GM23338 (cell line): ENCODE results near the gene EIF3L.

ENCODE experiments used
- CREB1 ChIP-seq: fragments of 250-450 bp; sonication (Bioruptor Pico); IDR thresholded peaks from 2 replicates; pipeline ENCODE4 v1.5.0; 2020; ENCODE audit warnings: low read depth, mild to moderate bottlenecking, moderate library complexity
- EZH2 ChIP-seq: fragments of 200-600 bp; sonication (generic); IDR thresholded peaks from one replicate; pipeline ENCODE4 v1.8.0; 2017; ENCODE audit warnings: antibody characterized with exemption, mild to moderate bottlenecking, low read depth; ENCODE audit not compliant: unreplicated experiment
- EZH2phosphoT487 ChIP-seq: fragments of 200-600 bp; sonication (generic); IDR thresholded peaks from one replicate; pipeline ENCODE4 v1.8.1; 2018; ENCODE audit warnings: antibody characterized with exemption; ENCODE audit not compliant: unreplicated experiment
- JUNB ChIP-seq: IDR thresholded peaks from one replicate; pipeline ENCODE4 v1.6.1; 2016; ENCODE audit warnings: antibody characterized with exemption; ENCODE audit not compliant: unreplicated experiment
- NANOG ChIP-seq: IDR thresholded peaks from 2 replicates; pipeline ENCODE4 v1.6.1; 2016; ENCODE audit warnings: antibody characterized with exemption, borderline replicate concordance
- POLR2AphosphoS5 ChIP-seq: IDR thresholded peaks from 2 replicates; pipeline ENCODE4 v1.6.1; 2016; ENCODE audit warnings: antibody characterized with exemption, low read depth
- ZNF114 ChIP-seq: fragments of 250-450 bp; sonication (Bioruptor Pico); IDR thresholded peaks from 2 replicates; pipeline ENCODE4 v1.5.0; 2020; ENCODE audit warnings: mild to moderate bottlenecking, moderate library complexity
- ZNF331 ChIP-seq: fragments of 250-450 bp; sonication (Bioruptor Pico); IDR thresholded peaks from 2 replicates; pipeline ENCODE4 v1.5.0; 2020; ENCODE audit warnings: low read depth, mild to moderate bottlenecking, moderate library complexity
- TF ChIP-seq, protein P1 (sequence below), 2 experiments: fragments of 200-600 bp in 1 of 2; sonication (generic) in 1 of 2; conservative IDR thresholded peaks; 2 replicates each; pipeline versions ENCODE4 v1.5.1 to v1.6.1; 2016 to 2017; ENCODE audit warnings: antibody characterized with exemption in 2 of 2, low read depth in 2 of 2, mild to moderate bottlenecking in 2 of 2, moderate library complexity in 1 of 2
- TF ChIP-seq, protein P2 (sequence below): IDR thresholded peaks from 2 replicates; pipeline ENCODE4 v1.6.1; 2016; ENCODE audit warnings: antibody characterized with exemption
- TF ChIP-seq, protein P3 (sequence below): IDR thresholded peaks from one replicate; pipeline ENCODE4 v1.6.1; 2018; ENCODE audit warnings: antibody characterized with exemption; ENCODE audit not compliant: unreplicated experiment

DNA sequence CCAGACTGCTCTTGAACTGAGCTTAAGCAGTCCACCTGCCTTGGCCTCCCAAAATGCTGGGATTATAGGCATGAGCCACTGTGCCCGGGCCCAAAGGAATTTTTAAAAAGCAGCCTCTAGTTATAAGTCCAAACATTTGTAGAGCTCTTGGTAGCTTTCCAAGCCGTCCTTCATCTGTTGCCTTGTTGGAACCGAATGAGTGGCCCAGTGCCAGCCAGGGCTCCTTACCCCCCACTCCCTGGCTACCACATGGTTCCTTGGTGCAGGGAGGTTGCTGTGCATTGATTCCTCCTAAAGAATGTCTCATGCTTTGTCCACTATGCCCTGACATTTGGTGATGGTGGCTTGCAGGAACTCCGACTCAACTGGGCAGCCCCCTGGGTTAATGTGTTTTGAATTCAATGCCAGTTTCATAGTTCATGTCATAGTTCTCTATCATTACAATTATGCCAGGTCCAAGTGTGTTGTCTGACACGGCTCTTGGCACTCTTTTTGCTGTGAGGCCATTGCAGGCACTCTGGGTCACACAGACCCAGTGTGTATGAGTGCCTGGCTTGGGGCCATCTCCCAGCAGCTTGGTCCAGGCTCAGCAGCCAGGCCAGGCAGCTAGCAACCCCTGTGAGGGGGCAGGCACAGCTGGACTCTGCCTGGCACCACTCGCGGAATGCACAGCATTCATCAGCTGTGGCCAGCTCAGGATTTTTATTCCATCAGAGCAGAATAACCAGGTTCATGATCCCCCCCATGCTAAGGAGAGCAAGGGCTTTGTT is 43.5 kb downstream of the EIF3L start:
- TF ChIP-seq, protein P1, sequence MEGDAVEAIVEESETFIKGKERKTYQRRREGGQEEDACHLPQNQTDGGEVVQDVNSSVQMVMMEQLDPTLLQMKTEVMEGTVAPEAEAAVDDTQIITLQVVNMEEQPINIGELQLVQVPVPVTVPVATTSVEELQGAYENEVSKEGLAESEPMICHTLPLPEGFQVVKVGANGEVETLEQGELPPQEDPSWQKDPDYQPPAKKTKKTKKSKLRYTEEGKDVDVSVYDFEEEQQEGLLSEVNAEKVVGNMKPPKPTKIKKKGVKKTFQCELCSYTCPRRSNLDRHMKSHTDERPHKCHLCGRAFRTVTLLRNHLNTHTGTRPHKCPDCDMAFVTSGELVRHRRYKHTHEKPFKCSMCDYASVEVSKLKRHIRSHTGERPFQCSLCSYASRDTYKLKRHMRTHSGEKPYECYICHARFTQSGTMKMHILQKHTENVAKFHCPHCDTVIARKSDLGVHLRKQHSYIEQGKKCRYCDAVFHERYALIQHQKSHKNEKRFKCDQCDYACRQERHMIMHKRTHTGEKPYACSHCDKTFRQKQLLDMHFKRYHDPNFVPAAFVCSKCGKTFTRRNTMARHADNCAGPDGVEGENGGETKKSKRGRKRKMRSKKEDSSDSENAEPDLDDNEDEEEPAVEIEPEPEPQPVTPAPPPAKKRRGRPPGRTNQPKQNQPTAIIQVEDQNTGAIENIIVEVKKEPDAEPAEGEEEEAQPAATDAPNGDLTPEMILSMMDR (conservative IDR thresholded peaks at IDR 0.05; ENCODE audit: low read depth in 2 of 2) = no peak
- TF ChIP-seq EZH2phosphoT487 = no peak
- TF ChIP-seq, protein P2, sequence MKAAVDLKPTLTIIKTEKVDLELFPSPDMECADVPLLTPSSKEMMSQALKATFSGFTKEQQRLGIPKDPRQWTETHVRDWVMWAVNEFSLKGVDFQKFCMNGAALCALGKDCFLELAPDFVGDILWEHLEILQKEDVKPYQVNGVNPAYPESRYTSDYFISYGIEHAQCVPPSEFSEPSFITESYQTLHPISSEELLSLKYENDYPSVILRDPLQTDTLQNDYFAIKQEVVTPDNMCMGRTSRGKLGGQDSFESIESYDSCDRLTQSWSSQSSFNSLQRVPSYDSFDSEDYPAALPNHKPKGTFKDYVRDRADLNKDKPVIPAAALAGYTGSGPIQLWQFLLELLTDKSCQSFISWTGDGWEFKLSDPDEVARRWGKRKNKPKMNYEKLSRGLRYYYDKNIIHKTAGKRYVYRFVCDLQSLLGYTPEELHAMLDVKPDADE = no peak
- TF ChIP-seq JUNB = no peak
- no peak for TF ChIP-seq POLR2AphosphoS5
- TF ChIP-seq CREB1 = no peak
- TF ChIP-seq, protein P3, sequence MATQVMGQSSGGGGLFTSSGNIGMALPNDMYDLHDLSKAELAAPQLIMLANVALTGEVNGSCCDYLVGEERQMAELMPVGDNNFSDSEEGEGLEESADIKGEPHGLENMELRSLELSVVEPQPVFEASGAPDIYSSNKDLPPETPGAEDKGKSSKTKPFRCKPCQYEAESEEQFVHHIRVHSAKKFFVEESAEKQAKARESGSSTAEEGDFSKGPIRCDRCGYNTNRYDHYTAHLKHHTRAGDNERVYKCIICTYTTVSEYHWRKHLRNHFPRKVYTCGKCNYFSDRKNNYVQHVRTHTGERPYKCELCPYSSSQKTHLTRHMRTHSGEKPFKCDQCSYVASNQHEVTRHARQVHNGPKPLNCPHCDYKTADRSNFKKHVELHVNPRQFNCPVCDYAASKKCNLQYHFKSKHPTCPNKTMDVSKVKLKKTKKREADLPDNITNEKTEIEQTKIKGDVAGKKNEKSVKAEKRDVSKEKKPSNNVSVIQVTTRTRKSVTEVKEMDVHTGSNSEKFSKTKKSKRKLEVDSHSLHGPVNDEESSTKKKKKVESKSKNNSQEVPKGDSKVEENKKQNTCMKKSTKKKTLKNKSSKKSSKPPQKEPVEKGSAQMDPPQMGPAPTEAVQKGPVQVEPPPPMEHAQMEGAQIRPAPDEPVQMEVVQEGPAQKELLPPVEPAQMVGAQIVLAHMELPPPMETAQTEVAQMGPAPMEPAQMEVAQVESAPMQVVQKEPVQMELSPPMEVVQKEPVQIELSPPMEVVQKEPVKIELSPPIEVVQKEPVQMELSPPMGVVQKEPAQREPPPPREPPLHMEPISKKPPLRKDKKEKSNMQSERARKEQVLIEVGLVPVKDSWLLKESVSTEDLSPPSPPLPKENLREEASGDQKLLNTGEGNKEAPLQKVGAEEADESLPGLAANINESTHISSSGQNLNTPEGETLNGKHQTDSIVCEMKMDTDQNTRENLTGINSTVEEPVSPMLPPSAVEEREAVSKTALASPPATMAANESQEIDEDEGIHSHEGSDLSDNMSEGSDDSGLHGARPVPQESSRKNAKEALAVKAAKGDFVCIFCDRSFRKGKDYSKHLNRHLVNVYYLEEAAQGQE = no peak
- no peak for TF ChIP-seq EZH2
- TF ChIP-seq ZNF331 (CRISPR knock-in tag) = no peak
- TF ChIP-seq NANOG = no peak
- no peak for TF ChIP-seq ZNF114 (CRISPR knock-in tag)
